Vagina (tissue), 2 donors: ENCODE results near the gene WWP2.

Experiments used
- POLR2A ChIP-seq, 2 donors: fragments of 450-650 bp; IDR thresholded peaks; one replicate each; pipeline ENCODE4 v1.6.1; 2017; ENCODE audit warnings: antibody characterized with exemption in 2 of 2, mild to moderate bottlenecking in 2 of 2, moderate library complexity in 2 of 2
- POLR2AphosphoS5 ChIP-seq, 2 donors: sonication (generic); formaldehyde crosslinking; IDR thresholded peaks; one replicate each; pipeline ENCODE4 v1.9.0; 2017; ENCODE audit warnings: antibody characterized with exemption in 2 of 2, mild to moderate bottlenecking in 2 of 2, low read depth in 1 of 2; ENCODE audit not compliant: insufficient read depth in 1 of 2

DNA sequence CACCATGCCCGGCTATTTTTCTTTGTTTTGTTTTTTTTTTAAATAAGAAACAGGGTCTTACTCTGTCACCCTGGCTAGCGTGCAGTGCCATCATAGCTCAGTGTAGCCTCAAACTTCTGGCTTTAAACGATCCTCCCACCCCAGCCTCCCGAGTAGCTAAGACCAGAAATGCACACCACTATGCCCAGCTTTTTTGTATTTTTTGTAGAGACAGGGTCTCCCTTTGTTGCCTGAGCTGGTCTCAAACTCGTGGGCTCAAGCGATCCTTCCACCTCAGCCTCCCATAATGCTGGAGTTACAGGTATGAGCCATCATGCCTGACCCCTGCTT, 59.7 kb downstream of the WWP2 start:
- TF ChIP-seq POLR2AphosphoS5 (IDR thresholded peaks at IDR 0.05; ENCODE audit: insufficient read depth in 1 of 2, low read depth in 1 of 2) (no peak), POLR2A (IDR thresholded peaks at IDR 0.05) (no peak)
